Embryonic facial prominence (tissue), 1 donor: Measurements from ENCODE around the gene SCFD2.

Experiments used
- DNase-seq: peaks from one replicate; pipeline ENCODE4 v3.0.0-alpha.2; 2016; ENCODE audit errors: extremely low spot score

SCFD2 gene

GRCh38 chr4:52957220-52957686 is 408.6 kb downstream of the SCFD2 start:
- peak; percentile 39 for DNase-seq

GRCh38 chr4:52956691-52957090 is 409.2 kb downstream of the SCFD2 start:
- DNase-seq, result no peak

DNA sequence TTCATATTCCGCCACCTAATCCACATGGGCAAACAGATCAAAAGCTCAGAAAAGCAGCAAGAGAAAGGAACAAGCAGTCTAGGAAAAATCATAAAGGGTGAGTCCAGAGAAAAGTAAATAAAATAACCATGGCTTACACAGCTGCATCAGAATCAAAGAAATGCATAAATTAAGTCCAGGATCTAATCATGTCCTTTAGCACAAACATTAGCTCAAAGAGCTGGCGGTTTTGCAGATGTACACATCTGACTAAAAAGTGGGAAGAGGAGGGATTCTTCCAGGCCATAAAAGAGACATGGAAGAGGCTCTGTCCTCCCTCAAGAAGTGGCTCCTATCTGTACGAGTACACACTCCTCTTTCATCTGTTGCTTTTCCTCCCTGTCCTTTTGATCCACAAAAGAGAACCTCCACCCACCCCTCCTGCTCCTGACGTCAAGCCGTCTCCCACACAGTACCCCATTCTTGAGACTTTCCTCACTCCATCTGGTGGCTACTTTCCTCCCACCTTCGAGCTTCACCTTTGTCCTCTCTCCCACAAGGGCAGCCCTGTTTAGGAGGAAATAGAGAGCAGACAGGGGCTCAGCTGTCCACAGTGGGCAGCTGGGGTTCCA is 411.2 kb downstream of the SCFD2 start:
- no peak for DNase-seq

DNA sequence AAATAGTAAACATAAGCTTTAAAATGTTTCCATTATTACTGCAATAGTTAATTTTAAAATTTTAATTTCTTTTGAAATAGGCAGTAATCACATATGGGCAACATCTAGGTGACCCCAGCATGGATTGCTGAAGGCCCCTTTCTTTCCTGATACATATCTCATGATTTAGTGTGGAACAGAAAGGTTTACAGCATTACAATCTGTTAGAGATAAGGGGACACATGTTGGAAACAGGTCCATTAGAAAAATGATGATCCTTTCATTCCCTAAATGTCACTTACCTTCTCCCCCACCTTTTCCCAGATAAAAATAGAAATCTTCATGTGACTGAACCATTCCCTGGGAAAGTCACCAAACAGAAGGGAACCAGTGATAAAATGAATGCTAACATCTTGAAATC is 413.3 kb downstream of the SCFD2 start:
- no peak for DNase-seq

GRCh38 chr4:52951016-52951415 is 414.8 kb downstream of the SCFD2 start:
- DNase-seq, result no peak

- no peak for DNase-seq
Observed at GRCh38 chr4:52950226-52950625, 415.6 kb downstream of the SCFD2 start.

GRCh38 chr4:52949336-52949735 is 416.5 kb downstream of the SCFD2 start:
- no peak for DNase-seq

- DNase-seq, result no peak
Observed at GRCh38 chr4:52948057-52948423, 417.8 kb downstream of the SCFD2 start.

- DNase-seq, result no peak
Observed at GRCh38 chr4:52947401-52948056, 418.3 kb downstream of the SCFD2 start.

GRCh38 chr4:52946855-52947254 is 419.0 kb downstream of the SCFD2 start:
- DNase-seq, result no peak

- DNase-seq, result no peak
Observed at GRCh38 chr4:52945982-52946381, 419.9 kb downstream of the SCFD2 start.

DNA sequence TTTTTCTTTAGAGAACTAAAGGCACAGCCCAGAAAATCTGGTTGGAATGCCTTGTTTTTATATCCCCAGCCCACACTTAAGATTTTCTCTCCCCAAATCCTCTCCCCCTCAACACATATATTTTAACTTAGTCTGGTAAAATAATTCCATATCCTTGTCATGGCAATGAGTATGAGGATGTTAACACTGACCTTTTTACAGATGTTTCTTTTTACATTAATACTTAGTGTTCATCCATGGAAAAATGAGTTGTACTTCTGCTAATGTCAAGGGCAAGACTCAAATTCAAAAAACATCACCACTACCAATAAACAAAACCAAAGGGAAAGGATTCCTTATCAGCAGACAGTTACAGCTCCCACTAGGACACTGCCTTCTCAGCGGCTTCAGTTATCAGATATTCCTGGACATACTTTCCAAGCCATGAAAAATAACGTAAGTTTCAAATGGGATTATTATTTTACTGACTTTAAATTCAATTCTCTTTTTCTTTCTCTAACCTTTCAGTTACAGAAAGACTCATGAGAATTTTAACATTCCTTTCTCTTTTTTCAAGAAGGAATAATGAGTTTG is 420.4 kb downstream of the SCFD2 start:
- no peak for DNase-seq

DNA sequence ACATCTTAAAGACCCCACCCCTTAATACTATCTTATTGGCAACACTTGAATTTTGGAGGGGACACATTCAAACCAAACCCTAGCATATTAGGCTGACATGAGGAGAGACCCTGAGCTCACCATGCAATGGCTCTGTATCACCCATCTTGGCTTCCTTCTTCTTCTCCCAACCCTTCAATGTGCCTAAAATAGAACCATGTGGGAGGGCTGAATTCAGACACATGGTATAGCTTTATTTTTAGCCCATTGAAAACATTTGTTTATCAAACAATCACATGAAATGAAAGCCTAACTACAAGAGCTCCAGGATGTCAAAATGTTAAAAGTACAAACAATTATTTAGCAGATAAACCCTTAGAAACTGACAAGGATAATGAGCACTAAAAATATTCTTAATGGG is 422.2 kb downstream of the SCFD2 start:
- DNase-seq, result no peak

- no peak for DNase-seq
Observed at GRCh38 chr4:52942936-52943335, 422.9 kb downstream of the SCFD2 start.

- no peak for DNase-seq
Observed at GRCh38 chr4:52941450-52941849, 424.4 kb downstream of the SCFD2 start.

GRCh38 chr4:52939739-52940138 is 426.1 kb downstream of the SCFD2 start:
- DNase-seq, result no peak

DNA sequence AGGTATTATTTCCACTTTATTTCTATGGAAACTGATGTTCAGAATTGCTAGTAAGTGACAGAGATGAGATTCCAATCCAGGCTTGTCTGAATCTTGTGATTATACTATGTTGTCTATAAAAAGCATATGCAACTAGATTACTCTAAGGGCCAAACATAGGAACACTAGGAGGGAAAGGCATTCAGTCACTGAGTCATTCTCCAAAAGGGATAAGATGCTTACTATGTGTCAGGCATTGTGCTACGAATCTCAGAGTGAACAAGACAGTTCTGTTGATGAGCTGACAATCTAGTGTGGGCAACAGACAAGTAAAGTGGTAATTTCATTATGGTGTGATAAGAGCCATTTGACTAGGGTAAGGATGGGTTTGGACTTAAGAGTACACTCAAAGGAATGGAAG is 426.5 kb downstream of the SCFD2 start:
- DNase-seq, result no peak

DNA sequence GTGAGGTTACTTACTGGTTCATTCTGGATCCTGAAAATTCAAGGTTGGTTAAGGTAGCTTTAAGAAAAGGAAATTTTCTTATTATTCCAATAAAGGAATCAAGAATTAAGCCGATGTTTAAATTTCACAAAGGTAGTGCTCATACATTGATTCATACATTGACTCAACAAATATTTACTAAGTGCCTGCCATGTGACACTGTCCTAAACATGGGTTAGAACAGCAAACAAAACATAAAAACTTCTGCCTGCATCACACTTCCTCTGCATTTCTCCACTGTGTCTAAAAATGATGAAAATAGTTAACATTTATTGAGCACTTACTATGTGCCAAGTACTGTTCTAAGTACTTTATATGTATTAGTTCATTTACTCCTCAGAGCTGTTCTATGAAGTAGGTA is 428.0 kb downstream of the SCFD2 start:
- no peak for DNase-seq

GRCh38 chr4:52936729-52937128 is 429.1 kb downstream of the SCFD2 start:
- no peak for DNase-seq

- no peak for DNase-seq
Observed at GRCh38 chr4:52935317-52935716, 430.5 kb downstream of the SCFD2 start.

DNA sequence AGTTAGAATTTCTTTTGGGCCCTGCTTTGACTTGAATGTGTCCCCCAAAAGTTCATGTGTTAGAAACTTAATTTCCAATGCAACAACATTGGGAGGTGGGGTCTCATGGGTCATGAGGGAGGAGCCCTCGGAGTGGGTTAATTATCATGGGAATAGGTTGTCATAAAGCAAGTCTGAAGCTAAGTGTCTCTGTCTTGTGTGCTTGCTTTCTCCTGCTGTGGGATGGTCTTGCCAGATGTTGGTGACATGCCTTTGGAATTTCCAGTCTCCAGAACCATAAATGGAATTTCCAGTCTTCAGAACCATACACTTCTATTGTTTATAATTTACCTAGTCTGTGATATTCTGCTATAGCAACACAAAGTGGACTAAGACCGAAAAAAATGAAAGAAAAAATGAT is 432.1 kb downstream of the SCFD2 start:
- DNase-seq, result no peak

- no peak for DNase-seq
Observed at GRCh38 chr4:52932591-52933470, 433.0 kb downstream of the SCFD2 start.
